Measurements from ENCODE around the gene CMTR1.

The CMTR1 gene

DNA sequence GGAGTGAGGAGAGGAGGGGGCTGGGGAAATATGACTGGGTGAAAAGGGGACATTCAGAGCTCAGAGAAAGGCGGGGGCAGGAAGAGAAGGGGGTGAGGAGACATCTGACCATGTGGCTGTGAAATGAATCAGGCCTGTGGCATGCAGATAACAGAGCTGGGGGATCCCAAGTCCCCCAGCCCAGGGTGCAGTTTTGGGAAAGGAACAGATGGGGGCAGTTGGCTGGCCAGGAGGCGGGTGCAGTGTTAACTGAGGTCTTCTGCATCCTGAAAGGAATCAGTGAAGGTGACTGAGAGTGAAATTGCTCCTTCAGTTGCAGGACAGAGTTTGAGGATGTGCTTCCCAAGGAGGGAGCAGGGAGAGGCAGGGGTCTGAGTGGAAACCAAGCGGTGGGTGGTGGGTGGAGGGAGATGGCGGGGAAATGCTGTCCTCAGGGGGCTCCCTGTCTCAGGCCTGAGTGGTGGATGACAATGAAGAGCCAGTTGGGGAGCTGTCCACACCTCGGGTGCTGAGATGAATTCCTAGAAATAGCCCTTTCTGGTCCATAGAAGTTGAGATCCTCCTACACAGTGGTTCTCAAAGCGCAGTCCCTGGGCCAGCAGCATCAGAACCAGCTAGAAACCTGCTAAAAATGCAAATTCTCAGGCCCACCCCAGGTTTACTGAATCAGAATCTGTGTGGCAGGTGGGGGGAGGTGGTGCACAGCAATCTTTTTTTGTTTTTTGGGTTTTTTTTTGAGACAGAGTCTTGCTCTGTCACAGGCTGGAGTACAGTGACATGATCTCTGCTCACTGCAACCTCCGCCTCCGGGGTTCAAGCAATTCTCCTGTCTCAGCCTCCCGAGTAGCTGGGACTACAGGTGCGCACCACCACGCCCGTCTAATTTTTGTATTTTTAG, 92.7 kb downstream of the CMTR1 start:
- TF ChIP-seq, protein P1, sequence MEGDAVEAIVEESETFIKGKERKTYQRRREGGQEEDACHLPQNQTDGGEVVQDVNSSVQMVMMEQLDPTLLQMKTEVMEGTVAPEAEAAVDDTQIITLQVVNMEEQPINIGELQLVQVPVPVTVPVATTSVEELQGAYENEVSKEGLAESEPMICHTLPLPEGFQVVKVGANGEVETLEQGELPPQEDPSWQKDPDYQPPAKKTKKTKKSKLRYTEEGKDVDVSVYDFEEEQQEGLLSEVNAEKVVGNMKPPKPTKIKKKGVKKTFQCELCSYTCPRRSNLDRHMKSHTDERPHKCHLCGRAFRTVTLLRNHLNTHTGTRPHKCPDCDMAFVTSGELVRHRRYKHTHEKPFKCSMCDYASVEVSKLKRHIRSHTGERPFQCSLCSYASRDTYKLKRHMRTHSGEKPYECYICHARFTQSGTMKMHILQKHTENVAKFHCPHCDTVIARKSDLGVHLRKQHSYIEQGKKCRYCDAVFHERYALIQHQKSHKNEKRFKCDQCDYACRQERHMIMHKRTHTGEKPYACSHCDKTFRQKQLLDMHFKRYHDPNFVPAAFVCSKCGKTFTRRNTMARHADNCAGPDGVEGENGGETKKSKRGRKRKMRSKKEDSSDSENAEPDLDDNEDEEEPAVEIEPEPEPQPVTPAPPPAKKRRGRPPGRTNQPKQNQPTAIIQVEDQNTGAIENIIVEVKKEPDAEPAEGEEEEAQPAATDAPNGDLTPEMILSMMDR (IDR thresholded peaks at IDR 0.05; ENCODE audit: low read depth, low read length): no peak
- H3K4me3 ChIP-seq (ENCODE audit: low read depth, low read length): no peak overlapping the region

- TF ChIP-seq, protein P1 (IDR thresholded peaks at IDR 0.05; ENCODE audit: low read depth, low read length): no peak
- no peak overlapping the region for H3K4me3 ChIP-seq (ENCODE audit: low read depth, low read length)
These were observed 95.5 kb downstream of the CMTR1 start for GRCh38 chr6:37528541-37528940.

- TF ChIP-seq, protein P1 (IDR thresholded peaks at IDR 0.05; ENCODE audit: low read depth, low read length): no peak
These were observed 97.3 kb downstream of the CMTR1 start for GRCh38 chr6:37530297-37530696.

GRCh38 chr6:37531026-37531425, 98.0 kb downstream of the CMTR1 start:
- H3K4me3 ChIP-seq (ENCODE audit: low read depth, low read length): no peak overlapping the region
- TF ChIP-seq, protein P1 (IDR thresholded peaks at IDR 0.05; ENCODE audit: low read depth, low read length): no peak

More at GRCh38 chr6:37530297-37530696, 97.3 kb downstream of the CMTR1 start:
- H3K4me3 ChIP-seq (ENCODE audit: low read depth, low read length): no peak overlapping the region

Measured in WI38 (cell line).